AG09309 (cell line): Measurements from ENCODE around the gene CYB561.

Source experiments
- DNase-seq: peaks from one replicate; pipeline ENCODE4 v3.0.0-alpha.2; 2010; ENCODE audit warnings: low read depth
- H3K4me3 ChIP-seq: 2 replicates; pipeline ENCODE4 v1.5.1; 2011; ENCODE audit warnings: mild to moderate bottlenecking, low read depth, low read length, moderate library complexity; ENCODE audit not compliant: control insufficient read depth
- CTCF ChIP-seq: IDR thresholded peaks from 2 replicates; pipeline ENCODE4 v1.5.1; 2011; ENCODE audit warnings: mild to moderate bottlenecking, low read depth, low read length, inconsistent platforms; ENCODE audit not compliant: insufficient read depth, control insufficient read depth; ENCODE audit errors: missing control alignments

Gene CYB561

GRCh38 chr17:63423963-63424362 is 22.1 kb downstream of the CYB561 start:
- TF ChIP-seq CTCF = no peak
- no peak overlapping the region for H3K4me3 ChIP-seq
- no peak for DNase-seq

- DNase-seq = no peak
- H3K4me3 ChIP-seq = no peak overlapping the region
- no peak for TF ChIP-seq CTCF
These were observed 22.7 kb downstream of the CYB561 start for GRCh38 chr17:63423251-63423950.

GRCh38 chr17:63421681-63422645 is 24.1 kb downstream of the CYB561 start:
- no peak overlapping the region for H3K4me3 ChIP-seq
- no peak for TF ChIP-seq CTCF
- DNase-seq = no peak

GRCh38 chr17:63420868-63421680 is 25.0 kb downstream of the CYB561 start:
- H3K4me3 ChIP-seq = no peak overlapping the region
- no peak for TF ChIP-seq CTCF
- DNase-seq = no peak

- no peak for TF ChIP-seq CTCF
- H3K4me3 ChIP-seq = no peak overlapping the region
- DNase-seq = no peak
These were observed 25.9 kb downstream of the CYB561 start for GRCh38 chr17:63419949-63420867.

GRCh38 chr17:63419398-63419797 is 26.7 kb downstream of the CYB561 start:
- TF ChIP-seq CTCF = no peak
- H3K4me3 ChIP-seq = no peak overlapping the region
- no peak for DNase-seq
